GM18861 (cell line): ENCODE results near the gene SLC37A1.

ENCODE experiments used
- ATAC-seq: cut with Tn5 transposase; IDR thresholded peaks from one replicate; pipeline ENCODE4 v1.9.1; 2021; ENCODE audit not compliant: unreplicated experiment

SLC37A1 gene

DNA sequence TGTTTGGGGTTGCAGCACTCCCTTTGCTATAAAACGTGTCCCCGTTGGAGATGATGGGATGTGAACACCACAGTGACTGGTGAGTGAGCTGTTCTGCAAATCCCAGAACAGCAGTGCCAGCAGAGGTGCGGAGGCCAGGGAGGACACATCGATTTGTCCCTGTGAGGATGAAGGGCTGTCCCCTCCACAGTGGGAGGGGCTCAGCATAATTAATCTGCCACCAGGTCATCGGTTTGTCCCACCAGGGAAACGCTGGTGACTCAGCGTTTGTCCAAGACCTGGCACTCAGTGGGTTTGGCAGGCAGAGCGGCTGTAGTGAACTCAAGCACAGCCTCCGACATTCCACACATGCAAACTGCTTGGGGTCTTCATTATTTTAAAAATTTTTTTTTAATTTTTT lies 117.0 kb downstream of the SLC37A1 start:
- ATAC-seq = no peak
